Hepatocyte (in vitro differentiated cells): Measurements from ENCODE around the gene TGM2. TPM values are rescaled to one million over a fixed set of nuclear protein-coding genes. Genes with fewer than 3 reads are reported as not detected.

Experiments
- DNase-seq: peaks from one replicate; pipeline ENCODE4 v3.0.0-alpha.2; 2016; ENCODE audit warnings: low spot score
- H2AFZ ChIP-seq: fragments of 200-600 bp; sonication (generic); 2 replicates; pipeline ENCODE4 v1.6.0; 2016; ENCODE audit warnings: antibody characterized with exemption, mild to moderate bottlenecking
- H3K27ac ChIP-seq: fragments of 200-600 bp; sonication (generic); 2 replicates; pipeline ENCODE4 v1.5.1; 2016; ENCODE audit warnings: mild to moderate bottlenecking
- H3K27me3 ChIP-seq: fragments of 200-600 bp; sonication (generic); 2 replicates; pipeline ENCODE4 v1.6.1; 2016
- H3K36me3 ChIP-seq: fragments of 200-600 bp; sonication (generic); replicated peaks from 2 replicates; pipeline ENCODE4 v1.5.1; 2016; ENCODE audit warnings: low read depth; ENCODE audit not compliant: insufficient read depth
- H3K4me1 ChIP-seq: fragments of 200-600 bp; sonication (generic); 2 replicates; pipeline ENCODE4 v1.5.1; 2016; ENCODE audit warnings: mild to moderate bottlenecking, moderate library complexity; ENCODE audit not compliant: insufficient read depth
- H3K4me2 ChIP-seq: fragments of 200-600 bp; sonication (generic); 2 replicates; pipeline ENCODE4 v1.6.0; 2016
- H3K4me3 ChIP-seq: fragments of 200-600 bp; sonication (generic); 2 replicates; pipeline ENCODE4 v1.5.1; 2016; ENCODE audit warnings: mild to moderate bottlenecking
- H3K79me2 ChIP-seq: fragments of 200-600 bp; sonication (generic); 2 replicates; pipeline ENCODE4 v1.6.0; 2017; ENCODE audit warnings: mild to moderate bottlenecking
- H3K9me2 ChIP-seq: fragments of 200-600 bp; sonication (generic); replicated peaks from 2 replicates; pipeline ENCODE4 v1.6.0; 2017; ENCODE audit warnings: mild to moderate bottlenecking; ENCODE audit not compliant: insufficient read depth
- H3K9me3 ChIP-seq: fragments of 200-600 bp; sonication (generic); 2 replicates; pipeline ENCODE4 v1.5.1; 2016; ENCODE audit warnings: low read depth, mild to moderate bottlenecking
- H4K20me1 ChIP-seq: fragments of 200-600 bp; sonication (generic); 2 replicates; pipeline ENCODE4 v1.6.0; 2016; ENCODE audit warnings: mild to moderate bottlenecking; ENCODE audit not compliant: insufficient read depth, poor library complexity, severe bottlenecking
- EZH2 ChIP-seq: fragments of 200-600 bp; sonication (generic); IDR thresholded peaks from 2 replicates; pipeline ENCODE4 v1.6.1; 2016; ENCODE audit warnings: antibody characterized with exemption, mild to moderate bottlenecking, borderline replicate concordance
- EZH2phosphoT487 ChIP-seq: fragments of 200-600 bp; sonication (generic); IDR thresholded peaks from one replicate; pipeline ENCODE4 v1.6.1; 2018; ENCODE audit warnings: antibody characterized with exemption, mild to moderate bottlenecking, low read depth, moderate library complexity; ENCODE audit not compliant: unreplicated experiment, severe bottlenecking
- WGBS: methylation state at CpG from one replicate; pipeline ENCODE4 v1.1.6; 2016; ENCODE audit warnings: low lambda C conversion rate; ENCODE audit errors: missing lambda C conversion rate; 5-methylcytosine and 5-hydroxymethylcytosine counted together
- polyA plus RNA-seq: library from polyadenylated mRNA; unstranded; fragments of >200 nt; fragmentation: Nextera tagmentation; extraction: Ambion mirVana; gene quantifications from 2 replicates; pipeline ENCODE4 v1.2.1, GENCODE V29; 2016
- total RNA-seq: library from RNA; depleted of rRNA; stranded (reverse); fragments of >200 nt; gene quantifications from 2 replicates; pipeline ENCODE4 v1.2.3, GENCODE V29; 2014
- TF ChIP-seq, protein P1 (sequence below): fragments of 200-600 bp; sonication (generic); IDR thresholded peaks from 2 replicates; pipeline ENCODE4 v1.5.1; 2016; ENCODE audit warnings: antibody characterized with exemption, mild to moderate bottlenecking; ENCODE audit not compliant: poor library complexity

The TGM2 gene
- total and polyA plus RNA-seq, 2 experiments from 2014 or later, result 85.8 to 133 TPM

DNA sequence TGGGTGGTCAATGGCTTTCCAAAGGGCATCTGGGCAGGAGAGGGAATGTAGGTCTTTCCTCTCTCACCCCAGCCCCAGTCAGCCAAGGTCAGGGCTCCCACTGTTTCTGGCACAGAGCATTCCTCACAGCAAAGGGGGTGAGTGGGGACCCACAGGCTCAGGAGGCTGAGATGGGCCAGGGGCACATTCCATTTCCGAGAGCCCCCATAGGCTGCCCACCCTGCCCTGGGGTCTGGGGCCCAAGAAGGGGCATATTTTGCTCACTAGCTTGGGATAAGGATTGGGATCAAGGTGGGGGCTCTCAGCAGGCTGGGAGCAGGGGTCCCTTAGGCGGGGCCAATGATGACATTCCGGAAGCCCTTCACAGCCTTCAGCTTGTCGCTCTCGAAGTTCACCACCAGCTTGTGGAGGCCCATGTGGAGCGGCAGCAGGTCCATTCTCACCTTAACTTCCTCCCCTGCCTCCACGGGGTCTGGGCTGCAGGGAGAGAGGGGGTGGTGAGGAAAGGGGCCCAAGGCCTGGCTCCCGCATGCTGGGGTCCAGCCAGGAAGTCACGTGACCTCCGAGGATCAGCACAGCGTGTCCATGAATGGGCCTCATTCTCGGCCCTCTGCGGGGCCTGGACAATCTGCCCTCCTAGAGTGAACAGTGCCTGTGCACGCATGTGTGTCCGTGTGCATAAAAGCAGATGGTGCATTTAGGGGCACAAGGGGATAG, 35.0 kb downstream of the TGM2 start:
- DNase-seq, result no peak
- H3K36me3 ChIP-seq, result no peaks in the 10 kb centered on the region
- H3K27ac ChIP-seq, result no peak overlapping the region
- no peaks in the 10 kb centered on the region for H4K20me1 ChIP-seq
- H3K4me2 ChIP-seq, result no peak overlapping the region
- H3K9me3 ChIP-seq, result no peaks in the 10 kb centered on the region
- 88% methylated on average over 15 of the region's 15 CpGs for WGBS
- H3K9me2 ChIP-seq, result no peaks in the 10 kb centered on the region
- peaks cover 22% of the 10 kb centered on the region for H3K4me1 ChIP-seq
- H2AFZ ChIP-seq, result no peak overlapping the region
- TF ChIP-seq, protein P1, sequence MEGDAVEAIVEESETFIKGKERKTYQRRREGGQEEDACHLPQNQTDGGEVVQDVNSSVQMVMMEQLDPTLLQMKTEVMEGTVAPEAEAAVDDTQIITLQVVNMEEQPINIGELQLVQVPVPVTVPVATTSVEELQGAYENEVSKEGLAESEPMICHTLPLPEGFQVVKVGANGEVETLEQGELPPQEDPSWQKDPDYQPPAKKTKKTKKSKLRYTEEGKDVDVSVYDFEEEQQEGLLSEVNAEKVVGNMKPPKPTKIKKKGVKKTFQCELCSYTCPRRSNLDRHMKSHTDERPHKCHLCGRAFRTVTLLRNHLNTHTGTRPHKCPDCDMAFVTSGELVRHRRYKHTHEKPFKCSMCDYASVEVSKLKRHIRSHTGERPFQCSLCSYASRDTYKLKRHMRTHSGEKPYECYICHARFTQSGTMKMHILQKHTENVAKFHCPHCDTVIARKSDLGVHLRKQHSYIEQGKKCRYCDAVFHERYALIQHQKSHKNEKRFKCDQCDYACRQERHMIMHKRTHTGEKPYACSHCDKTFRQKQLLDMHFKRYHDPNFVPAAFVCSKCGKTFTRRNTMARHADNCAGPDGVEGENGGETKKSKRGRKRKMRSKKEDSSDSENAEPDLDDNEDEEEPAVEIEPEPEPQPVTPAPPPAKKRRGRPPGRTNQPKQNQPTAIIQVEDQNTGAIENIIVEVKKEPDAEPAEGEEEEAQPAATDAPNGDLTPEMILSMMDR, result no peak
- TF ChIP-seq EZH2, result no peak
- TF ChIP-seq EZH2phosphoT487, result no peak
- H3K79me2 ChIP-seq, result no peaks in the 10 kb centered on the region
- no peaks in the 10 kb centered on the region for H3K27me3 ChIP-seq
- no peak overlapping the region for H3K4me3 ChIP-seq

DNA sequence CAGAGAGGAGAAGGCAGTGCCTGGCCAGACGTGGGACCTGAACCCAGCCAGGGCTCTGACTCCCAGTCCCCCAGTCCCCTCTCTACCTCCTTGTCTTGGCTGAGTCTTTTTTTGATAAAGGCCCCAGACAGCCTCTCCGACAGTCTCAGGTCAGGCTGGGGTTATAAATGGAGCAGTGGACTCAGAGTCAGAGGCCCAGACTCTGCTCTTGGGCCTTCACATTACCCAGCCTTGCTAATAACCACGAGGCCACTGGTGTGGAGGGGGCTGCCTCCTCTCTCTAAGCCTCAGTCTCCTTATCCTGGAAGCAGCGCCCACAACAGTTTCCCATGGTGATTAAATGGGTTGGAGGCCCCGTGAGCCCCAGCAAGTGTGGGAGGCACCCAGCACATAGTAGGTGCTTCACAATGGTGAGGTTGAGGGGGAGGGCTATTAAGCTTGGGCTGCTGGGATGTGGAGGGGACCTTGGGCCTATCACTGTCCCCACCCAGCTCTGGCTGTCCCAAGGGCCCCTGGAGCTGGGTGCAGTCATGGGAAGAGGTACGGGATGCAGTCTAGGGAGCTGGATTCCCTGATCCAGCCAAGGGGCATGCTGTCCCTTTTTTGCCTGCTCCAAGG, 35.7 kb downstream of the TGM2 start:
- TF ChIP-seq EZH2phosphoT487, result no peak
- TF ChIP-seq, protein P1, result no peak
- TF ChIP-seq EZH2, result no peak
- Histone ChIP-seq H3K4me1 (peaks cover 20% of the 10 kb centered on the region), H3K9me3 (no peaks in the 10 kb centered on the region), H3K36me3 (no peaks in the 10 kb centered on the region), H3K4me2 (no peak overlapping the region), H3K27me3 (no peaks in the 10 kb centered on the region), H3K27ac (no peak overlapping the region), H3K4me3 (no peak overlapping the region), H3K79me2 (no peaks in the 10 kb centered on the region), H3K9me2 (no peaks in the 10 kb centered on the region), H4K20me1 (no peaks in the 10 kb centered on the region), H2AFZ (no peak overlapping the region)
- WGBS, result 92% methylated on average over 6 of the region's 6 CpGs
- DNase-seq, result no peak

DNA sequence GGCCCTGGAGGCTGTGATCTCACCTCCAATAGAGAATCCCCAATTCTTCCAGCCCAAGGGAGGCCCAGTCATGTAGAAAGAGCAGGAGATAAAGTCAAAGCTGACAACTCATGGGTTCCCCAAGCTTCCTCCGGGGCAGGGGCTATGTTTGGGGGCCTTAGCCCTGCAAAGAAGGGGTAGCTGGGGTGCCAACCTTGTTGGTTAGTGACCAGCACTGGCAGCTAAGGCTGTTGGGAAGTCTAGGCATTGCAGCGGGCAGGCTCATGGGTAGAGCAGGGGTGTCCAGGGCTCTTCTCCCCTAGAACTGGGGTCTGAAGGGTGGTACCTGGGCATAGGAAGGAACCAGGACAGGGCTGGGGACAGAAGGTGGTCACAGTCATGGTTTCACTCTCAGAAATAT, 36.4 kb downstream of the TGM2 start:
- WGBS, result 100% methylated on average over 2 of the region's 2 CpGs

More for the DNA sequence above, 36.4 kb downstream of the TGM2 start:
- Histone ChIP-seq H3K36me3 (no peaks in the 10 kb centered on the region), H3K4me2 (no peak overlapping the region), H3K4me1 (peaks cover 20% of the 10 kb centered on the region), H3K79me2 (no peaks in the 10 kb centered on the region), H4K20me1 (no peaks in the 10 kb centered on the region), H3K9me2 (no peaks in the 10 kb centered on the region), H2AFZ (no peak overlapping the region), H3K27me3 (no peaks in the 10 kb centered on the region), H3K27ac (peak overlapping the region; percentile 7), H3K9me3 (no peaks in the 10 kb centered on the region), H3K4me3 (no peak overlapping the region)
- TF ChIP-seq EZH2 (no peak), EZH2phosphoT487 (no peak)
- TF ChIP-seq, protein P1, result no peak
- DNase-seq, result no peak
